K562 (cell line): ENCODE results near the gene CLCNKA. TPM values are rescaled to one million over a fixed set of nuclear protein-coding genes. Genes with fewer than 3 reads are reported as not detected.
"Not testable (repeated sequence)": the region's sequence is repeated elsewhere in the genome, so short reads cannot be mapped to it uniquely, and the experiment has no call there.

ENCODE experiments used
- ATAC-seq: fragments of 200-7000 bp; cut with Tn5 transposase; 3 replicates; pipeline ENCODE4 v1.9.1; 2020; ENCODE audit warnings: moderate library complexity
- BruUV-seq: library from RNA; stranded (reverse); fragments of 400-500 nt; replicated peaks from 2 replicates; lab custom pipeline; 2021; lab: Mats Ljungman, UMichigan
- CTCF ChIA-PET: fragments of 300-600 bp; formaldehyde crosslinking; extraction: SDS; loops from one replicate; lab custom pipeline; 2021; ENCODE audit warnings: low intra/inter-chr PET ratio; lab: Yijun Ruan, JAX
- POLR2A ChIA-PET: fragments of 300-600, 350-650 bp; sonication (Branson Sonifier 250); formaldehyde crosslinking; extraction: SDS; loops from one replicate; lab custom pipeline; 2021; ENCODE audit warnings: antibody characterized with exemption, inconsistent platforms; lab: Yijun Ruan, JAX
- DNase-seq, 4 experiments: peaks; one replicate each; pipeline versions ENCODE4 v3.0.0 to v3.0.0-alpha.2; 2011 to 2018; ENCODE audit warnings: low spot score in 3 of 4, mixed read lengths in 3 of 4; ENCODE audit errors: extremely low read depth in 1 of 4
- FAIRE-seq: peaks from 2 replicates; lab custom pipeline; 2011; peaks lifted over from hg19 to GRCh38; lab: Jason Lieb, UNC
- H2AFZ ChIP-seq: 2 replicates; pipeline ENCODE4 v1.6.0; 2011; ENCODE audit warnings: low read depth, low read length, control low read depth, inconsistent platforms
- H3K27ac ChIP-seq: fragments of 200-600 bp; 3 replicates; pipeline ENCODE4 v1.8.0; 2011; ENCODE audit warnings: low read depth, mild to moderate bottlenecking, control low read depth, inconsistent platforms, low read length, moderate library complexity, mixed read lengths; ENCODE audit errors: extremely low read depth
- H3K27me3 ChIP-seq, 2 experiments: fragments of 300-600 bp in 1 of 2; 2 replicates in 1 of 2; 3 replicates in 1 of 2; pipeline versions ENCODE4 v1.6.0 to v1.8.0; 2011; ENCODE audit warnings: inconsistent platforms in 2 of 2, low read length in 2 of 2, mild to moderate bottlenecking in 1 of 2, mixed read lengths in 1 of 2, moderate library complexity in 1 of 2; ENCODE audit not compliant: control insufficient read depth in 2 of 2, insufficient read depth in 2 of 2
- H3K36me3 ChIP-seq: fragments of 300-600 bp; 3 replicates; pipeline ENCODE4 v1.8.0; 2011; ENCODE audit warnings: mild to moderate bottlenecking, low read length, inconsistent platforms; ENCODE audit not compliant: control insufficient read depth, insufficient read depth
- H3K4me1 ChIP-seq, 2 experiments: fragments of 200-600 bp in 1 of 2; replicated peaks in 1 of 2; 2 replicates in 1 of 2; 3 replicates in 1 of 2; pipeline versions ENCODE4 v1.5.1 to v1.8.0; 2011; ENCODE audit warnings: inconsistent platforms in 2 of 2, low read length in 2 of 2, mild to moderate bottlenecking in 1 of 2, mixed read lengths in 1 of 2, moderate library complexity in 1 of 2; ENCODE audit not compliant: control insufficient read depth in 2 of 2, insufficient read depth in 2 of 2
- H3K4me2 ChIP-seq: 2 replicates; pipeline ENCODE4 v1.6.1; 2011; ENCODE audit warnings: low read length, control low read depth, inconsistent platforms, mixed read lengths; ENCODE audit not compliant: insufficient read depth
- H3K4me3 ChIP-seq: fragments of 200-600 bp; sonication (generic), shearing (Covaris generic); 2 replicates; pipeline ENCODE4 v1.5.1; 2016; ENCODE audit warnings: control low read depth, inconsistent platforms
- H3K79me2 ChIP-seq: fragments of 200-600 bp; 3 replicates; pipeline ENCODE4 v1.8.0; 2011; ENCODE audit warnings: low read length, inconsistent platforms; ENCODE audit not compliant: control insufficient read depth, insufficient read depth
- H3K9ac ChIP-seq, 2 experiments: 2 replicates each; pipeline versions ENCODE4 v1.6.0 to v1.6.1; 2011; ENCODE audit warnings: low read depth in 2 of 2, low read length in 2 of 2, control low read depth in 1 of 2, inconsistent platforms in 1 of 2, mild to moderate bottlenecking in 1 of 2, mixed read lengths in 1 of 2; ENCODE audit not compliant: insufficient read depth in 1 of 2
- H3K9me1 ChIP-seq: one replicate; pipeline ENCODE4 v1.6.0; 2011; ENCODE audit warnings: inconsistent platforms, mild to moderate bottlenecking, low read length, moderate library complexity; ENCODE audit not compliant: control insufficient read depth, insufficient read depth
- H3K9me3 ChIP-seq: replicated peaks from 2 replicates; pipeline ENCODE4 v1.5.1; 2011; ENCODE audit warnings: low read depth, low read length, inconsistent platforms; ENCODE audit not compliant: control insufficient read depth, insufficient read depth
- H4K20me1 ChIP-seq: replicated peaks from 2 replicates; pipeline ENCODE4 v1.6.1; 2011; ENCODE audit warnings: low read length, inconsistent platforms, mixed read lengths; ENCODE audit not compliant: control insufficient read depth, insufficient read depth
- HCFC1 ChIP-seq: IDR thresholded peaks from 2 replicates; pipeline ENCODE4 v1.6.1; 2012; ENCODE audit warnings: low read depth, low read length, improper control_type of control experiment
- MYBL2 ChIP-seq, 2 experiments: fragments of 450-650 bp in 1 of 2; sonication (generic) in 1 of 2; formaldehyde crosslinking in 1 of 2; IDR thresholded peaks; 2 replicates each; pipeline versions ENCODE4 v1.6.1 to v1.8.1; 2017 to 2022; ENCODE audit warnings: borderline replicate concordance in 1 of 2, inconsistent platforms in 1 of 2, low read depth in 1 of 2, mild to moderate bottlenecking in 1 of 2, missing genetic modification reagents in 1 of 2, moderate library complexity in 1 of 2
- SPI1 ChIP-seq: IDR thresholded peaks from 2 replicates; pipeline ENCODE4 v1.6.1; 2011; ENCODE audit warnings: low read depth, low read length, control low read depth, borderline replicate concordance
- ZNF263 ChIP-seq: sonication (generic); formaldehyde crosslinking; IDR thresholded peaks from 2 replicates; pipeline ENCODE4 v1.8.0; 2022; ENCODE audit warnings: mild to moderate bottlenecking, missing genetic modification reagents, borderline replicate concordance
- ZNF347 ChIP-seq: fragments of 450-650 bp; formaldehyde crosslinking; IDR thresholded peaks from 2 replicates; pipeline ENCODE4 v1.4.0; 2020; ENCODE audit warnings: low read depth, mild to moderate bottlenecking, moderate library complexity
- WGBS: fragments of 100-300 bp; shearing (Covaris generic); methylation state at CpG from one replicate; pipeline ENCODE4 v1.1.6; 2016; ENCODE audit warnings: low coverage, mixed read lengths; ENCODE audit not compliant: insufficient coverage; ENCODE audit errors: missing lambda C conversion rate; 5-methylcytosine and 5-hydroxymethylcytosine counted together
- in situ Hi-C: fragments of 300-500 bp; cut with MboI; formaldehyde crosslinking; loops from 4 replicates; pipeline ENCODE4 v1.15.0; 2018; ENCODE audit warnings: inconsistent platforms, mixed read lengths
- intact Hi-C: fragments of 100-400 bp; cut with micrococcal nuclease; formaldehyde crosslinking; loops from 2 replicates; pipeline ENCODE4 v1.14.2; 2022
- polyA plus RNA-seq, 8 experiments: library from polyadenylated mRNA; depleted of rRNA in 4 of 8; stranded (reverse) in 5 of 8; unstranded in 3 of 8; fragments of >200 nt; fragmentation: Nextera tagmentation in 2 of 8; fragmentation: Illumina TruSeq in 1 of 8; extraction: Ambion mirVana in 2 of 8; extraction: Trizol in 1 of 8; gene quantifications; 2 replicates each; pipeline versions ENCODE4 v1.2.1 to v1.2.3, GENCODE V29; 2011 to 2014; ENCODE audit warnings: inconsistent platforms in 1 of 8, missing spikeins in 1 of 8
- total RNA-seq, 7 experiments: library from RNA; depleted of rRNA in 6 of 7; stranded (reverse); fragments of >200 nt in 6 of 7; fragmentation: Illumina TruSeq in 2 of 7; extraction: Trizol in 2 of 7; gene quantifications; 2 replicates each; pipeline versions ENCODE4 v1.2.1 to v1.2.3, GENCODE V29; 2011 to 2021; ENCODE audit warnings: low replicate concordance in 1 of 7

The CLCNKA gene
- total and polyA plus RNA-seq, 9 of the 15 experiments (the other 6 are each of a cell fraction or from before 2014, with no cell fraction given): 0.03 to 0.37 (median 0.10) TPM; not detected in 3

DNA sequence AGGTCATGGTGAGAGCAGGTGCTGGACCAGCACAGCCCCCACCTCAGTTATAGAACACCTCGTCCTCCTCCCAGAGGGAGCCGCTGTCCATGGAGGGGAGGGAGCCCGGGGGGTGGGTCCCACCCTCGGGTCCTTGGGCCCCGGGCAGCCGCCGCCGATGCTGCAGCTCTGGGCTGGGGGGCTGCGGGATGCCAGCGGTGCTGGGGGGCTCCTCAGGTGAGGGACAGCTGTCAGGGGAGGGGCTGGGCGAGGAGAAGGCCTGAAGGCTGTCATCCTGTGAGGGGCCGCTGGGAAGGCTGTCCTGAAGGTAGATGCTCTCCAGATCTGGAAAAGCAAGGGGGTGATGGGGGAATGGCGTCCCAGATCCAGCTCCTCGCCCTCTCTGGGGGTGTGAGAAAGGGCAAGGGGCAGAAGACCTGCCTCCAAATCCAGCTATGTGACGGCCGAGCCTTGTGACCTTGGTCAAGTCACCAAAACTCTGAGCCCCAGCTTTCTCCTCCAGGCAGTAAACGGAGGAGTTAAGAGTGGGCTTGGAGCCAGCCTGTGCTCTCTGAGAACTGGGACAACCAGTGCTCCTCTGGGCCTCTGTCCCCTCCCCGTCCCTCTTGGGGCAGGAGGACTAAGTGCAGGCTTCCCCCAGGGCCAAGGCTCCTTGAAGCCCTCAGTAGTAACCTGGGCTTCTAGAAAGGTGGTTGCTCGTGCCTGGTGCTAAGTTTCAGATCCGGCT is 36.7 kb downstream of the CLCNKA start:
- DNase-seq, H3K79me2 ChIP-seq, BruUV-seq, H3K4me3 ChIP-seq, H4K20me1 ChIP-seq, H3K9me1 ChIP-seq, H3K9me3 ChIP-seq, H3K4me2 ChIP-seq, CTCF ChIA-PET, H3K27ac ChIP-seq, H3K27me3 ChIP-seq, H3K36me3 ChIP-seq, in situ Hi-C loops: not testable (repeated sequence)
- Histone ChIP-seq H3K4me1 (peaks cover 24 to 30% of the 10 kb centered on the region in 2 experiments; a peak in 4 of 5 replicates), H2AFZ (0 out of 2 replicates have a peak overlapping the region, but pooled peaks have one; percentile 63), H3K9ac (peak overlapping the region in 1 of 2 experiments; percentile 53; a peak in 1 of 4 replicates)
- WGBS: 24% methylated on average over 16 of the region's 20 CpGs
- TF ChIP-seq ZNF263: peak; percentile 64; the same call in 1 of the 2 replicates
- intact Hi-C loops: loop anchor here (5.0 kb wide), 1 partner anchor 261 kb away; no protein-coding TSS in a partner anchor
- peak; percentile 17 for ATAC-seq
- FAIRE-seq: peak; percentile 59
- POLR2A ChIA-PET: interaction anchor here (0.9 kb wide), 1 partner anchor 8 kb away, joined by 8 read pairs; no protein-coding TSS in a partner anchor

DNA sequence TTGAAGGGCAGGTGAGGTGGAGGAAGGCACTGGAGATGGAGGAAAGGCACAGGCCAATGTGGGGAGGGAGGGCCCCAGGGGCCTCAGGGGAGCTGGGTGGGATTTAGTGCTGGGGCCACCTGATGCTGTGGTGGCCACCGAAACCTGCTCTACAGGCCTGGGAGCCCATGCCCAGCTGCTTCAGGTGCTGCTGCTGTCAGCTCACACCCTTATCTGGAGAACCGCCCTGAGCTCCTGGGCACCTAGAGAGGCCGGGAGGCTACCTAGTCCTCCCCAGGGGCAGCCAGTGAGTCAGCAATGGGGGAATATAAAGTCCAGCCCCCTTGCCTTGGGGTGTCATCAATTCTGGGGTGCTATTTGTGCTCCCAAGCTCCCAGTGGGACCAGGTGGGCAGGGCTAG is 39.4 kb downstream of the CLCNKA start:
- POLR2A ChIA-PET: interaction anchor here (0.6 kb wide), 1 partner anchor 771 kb away, joined by 3 read pairs; no protein-coding TSS in a partner anchor
- DNase-seq (no peak), FAIRE-seq (no peak), ATAC-seq (no peak)
- intact Hi-C loops (no loop called here), in situ Hi-C loops (loop anchor here (10.0 kb wide), 1 partner anchor 46 kb away; the partner anchor contains the start of gene HSPB7)
- Histone ChIP-seq H3K27ac (no peak overlapping the region), H3K79me2 (no peaks in the 10 kb centered on the region), H3K27me3 (peaks cover 11 to 35% of the 10 kb centered on the region in 2 experiments), H3K4me1 (peaks cover 0 to 11% of the 10 kb centered on the region in 2 experiments; a peak in 3 of 5 replicates), H3K4me2 (no peak overlapping the region), H3K4me3 (no peak overlapping the region), H3K36me3 (no peaks in the 10 kb centered on the region), H4K20me1 (peaks cover 10% of the 10 kb centered on the region; the same call in 1 of the 2 replicates), H2AFZ (no peak overlapping the region), H3K9me1 (no peaks in the 10 kb centered on the region), H3K9ac (no peak overlapping the region), H3K9me3 (no peaks in the 10 kb centered on the region)
- TF ChIP-seq ZNF347 (CRISPR knock-in tag) (no peak), SPI1 (no peak), MYBL2 (IDR thresholded peaks at IDR 0.05; ENCODE audit: low read depth) (no peak), MYBL2 (CRISPR knock-in tag; IDR thresholded peaks at IDR 0.05; ENCODE audit: borderline replicate concordance) (no peak), HCFC1 (no peak)
- CTCF ChIA-PET: interaction anchor here (0.6 kb wide), 1 partner anchor 70 kb away, joined by 3 read pairs; no protein-coding TSS in a partner anchor
- WGBS: 30% methylated on average over 3 of the region's 3 CpGs
- no TSS peak for BruUV-seq

DNA sequence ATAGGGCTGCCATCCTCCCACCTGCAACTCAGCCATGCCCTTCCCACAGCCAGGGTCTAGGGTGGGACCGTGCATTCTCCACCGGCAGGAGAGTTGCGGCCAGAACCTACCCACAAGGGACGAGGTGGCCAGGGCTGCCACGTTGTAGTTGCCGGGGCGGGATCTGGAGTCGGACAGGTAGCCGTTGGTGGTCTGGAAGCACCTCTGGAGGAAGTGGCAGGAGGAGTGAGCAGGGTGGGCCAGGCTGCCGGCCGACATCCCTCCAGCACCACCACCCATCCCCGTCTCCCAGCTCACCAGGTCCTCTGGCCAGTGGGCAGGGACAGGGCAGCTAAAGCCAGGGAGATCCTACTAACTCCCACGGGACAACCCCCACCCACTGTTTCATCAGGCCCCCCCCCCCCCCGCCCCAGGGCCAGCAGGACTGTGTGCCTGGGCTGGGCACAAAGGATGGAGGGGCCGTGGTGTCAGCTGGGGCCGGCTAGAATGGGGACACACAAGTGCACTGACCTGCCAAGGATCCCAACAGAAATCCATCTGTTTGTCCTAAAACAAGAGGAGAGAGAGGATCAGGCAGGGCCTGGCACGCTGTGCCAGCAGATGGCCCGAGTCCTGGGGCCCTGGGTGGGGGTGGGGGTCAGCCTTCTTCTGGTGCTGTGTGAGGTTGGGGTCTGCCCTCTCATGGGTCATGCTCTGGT is 40.3 kb downstream of the CLCNKA start:
- CTCF ChIA-PET, ATAC-seq, H3K4me3 ChIP-seq, H3K79me2 ChIP-seq, BruUV-seq, H2AFZ ChIP-seq, H3K27ac ChIP-seq, POLR2A ChIA-PET, H3K36me3 ChIP-seq, H3K4me2 ChIP-seq, H4K20me1 ChIP-seq, intact Hi-C loops, H3K9me3 ChIP-seq, DNase-seq, H3K9me1 ChIP-seq, FAIRE-seq: not testable (repeated sequence)
- in situ Hi-C loops: loop anchor here (10.0 kb wide), 1 partner anchor 47 kb away; the partner anchor contains the start of gene HSPB7
- WGBS: 16% methylated on average over 17 of the region's 18 CpGs
- Histone ChIP-seq H3K27me3 (peaks cover 11 to 44% of the 10 kb centered on the region in 2 experiments), H3K4me1 (peaks cover 0 to 14% of the 10 kb centered on the region in 2 experiments; a peak in 2 of 5 replicates), H3K9ac (peak overlapping the region in 1 of 2 experiments; percentile 53; a peak in 1 of 4 replicates)
